Cortex of kidney (tissue), 1 donor: ENCODE data around the gene GPR146.
"Not testable (repeated sequence)": the region's sequence is repeated elsewhere in the genome, so short reads cannot be mapped to it uniquely, and the experiment has no call there.

ENCODE experiments used
- DNase-seq: peaks from one replicate; lab custom pipeline; 2025; lab: John Stamatoyannopoulos, UW

Gene GPR146

GRCh38 chr7:1044189-1045068 is at the start of gene GPR146:
Gene GPR146 (plus strand): TSS chr7:1044546. CDS start chr7:1057516, 12,970 bp downstream.
- no peak for DNase-seq

GRCh38 chr7:994592-995308 is 49.6 kb upstream of the GPR146 start:
- no peak for DNase-seq

- DNase-seq = no peak
Measured at GRCh38 chr7:995571-995970, 48.8 kb upstream of the GPR146 start.

GRCh38 chr7:996079-996872 is 48.1 kb upstream of the GPR146 start:
- DNase-seq = no peak

GRCh38 chr7:997404-998395 is 46.6 kb upstream of the GPR146 start:
- DNase-seq = no peak

- no peak for DNase-seq
Measured at GRCh38 chr7:999149-999879, 45.0 kb upstream of the GPR146 start.

GRCh38 chr7:999941-1000935 is 44.1 kb upstream of the GPR146 start:
- DNase-seq = no peak

- DNase-seq = not testable (repeated sequence)
Measured at GRCh38 chr7:1001069-1001770, 43.1 kb upstream of the GPR146 start.

- DNase-seq = not testable (repeated sequence)
Measured at GRCh38 chr7:1002026-1002425, 42.3 kb upstream of the GPR146 start.

- not testable (repeated sequence) for DNase-seq
Measured at GRCh38 chr7:1002445-1002844, 41.9 kb upstream of the GPR146 start.

- DNase-seq = no peak
Measured at GRCh38 chr7:1004018-1004852, 40.1 kb upstream of the GPR146 start.

- DNase-seq = no peak
Measured at GRCh38 chr7:1005303-1005702, 39.0 kb upstream of the GPR146 start.

GRCh38 chr7:1007901-1008300 is 36.4 kb upstream of the GPR146 start:
- DNase-seq = no peak

- no peak for DNase-seq
Measured at GRCh38 chr7:1008733-1009363, 35.5 kb upstream of the GPR146 start.

- DNase-seq = no peak
Measured at GRCh38 chr7:1009747-1010146, 34.6 kb upstream of the GPR146 start.

- no peak for DNase-seq
Measured at GRCh38 chr7:1010226-1010625, 34.1 kb upstream of the GPR146 start.
